ENCODE data around the gene ARHGEF40.

The ARHGEF40 gene

DNA sequence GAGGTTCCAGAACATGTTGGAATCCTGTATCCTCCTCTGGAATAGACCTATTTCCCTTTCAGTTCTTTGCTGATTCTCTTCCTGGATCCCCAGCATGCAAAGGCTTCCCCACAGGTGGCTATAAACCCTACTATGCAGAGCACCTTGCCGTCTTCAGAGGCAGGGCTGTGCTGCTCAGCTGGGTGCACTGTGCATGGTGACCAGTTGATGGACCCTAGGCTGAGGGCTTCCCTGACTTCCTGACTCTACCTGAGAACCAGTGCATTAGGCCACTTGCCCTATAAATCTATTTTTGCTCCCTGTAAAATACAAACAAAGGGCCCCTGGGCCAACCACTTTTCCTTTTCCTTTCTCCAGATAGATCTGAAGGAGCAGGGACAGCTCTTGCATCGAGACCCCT, 14.3 kb downstream of the ARHGEF40 start:
- DNase-seq, result no peak

GRCh38 chr14:21084998-21085853, 15.1 kb downstream of the ARHGEF40 start:
- DNase-seq, result no peak

GRCh38 chr14:21086908-21087293, 16.8 kb downstream of the ARHGEF40 start:
- no peak for DNase-seq

DNA sequence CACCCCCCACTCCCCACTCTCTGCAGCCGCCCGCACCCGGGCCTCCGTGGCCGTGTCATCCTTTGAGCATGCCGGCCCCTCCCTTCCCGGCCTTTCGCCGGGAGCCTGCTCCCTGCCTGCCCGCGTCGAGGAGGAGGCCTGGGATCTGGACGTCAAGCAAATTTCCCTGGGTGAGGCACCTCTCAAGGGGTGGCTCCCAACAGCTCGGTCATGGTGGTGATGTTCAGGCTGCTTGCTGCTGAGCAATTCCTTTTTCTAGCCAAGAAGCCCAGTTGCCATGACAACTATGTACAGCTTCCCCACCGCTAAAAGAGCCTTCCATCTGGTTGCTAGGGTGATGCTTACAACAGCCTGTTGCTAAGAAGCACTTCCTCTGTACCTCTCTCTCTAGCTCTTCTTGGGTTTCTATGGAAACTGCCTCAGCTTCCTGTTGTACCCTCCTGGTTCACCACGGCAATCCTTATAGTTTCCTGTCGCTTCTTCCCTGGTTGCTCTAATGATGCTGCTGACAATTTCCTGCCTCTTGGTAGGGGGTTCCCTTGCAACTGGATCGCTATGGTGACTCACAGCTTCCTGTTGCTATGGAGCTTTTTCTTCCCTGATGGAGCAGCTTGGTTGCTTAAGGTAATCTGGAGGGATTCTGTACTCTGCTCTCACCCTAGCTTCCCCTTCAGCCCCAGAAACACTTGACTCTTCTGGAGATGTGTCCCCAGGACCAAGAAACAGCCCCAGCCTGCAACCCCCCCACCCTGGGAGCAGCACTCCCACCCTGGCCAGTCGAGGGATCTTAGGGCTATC, 17.4 kb downstream of the ARHGEF40 start:
- peak; percentile 10 for DNase-seq

DNA sequence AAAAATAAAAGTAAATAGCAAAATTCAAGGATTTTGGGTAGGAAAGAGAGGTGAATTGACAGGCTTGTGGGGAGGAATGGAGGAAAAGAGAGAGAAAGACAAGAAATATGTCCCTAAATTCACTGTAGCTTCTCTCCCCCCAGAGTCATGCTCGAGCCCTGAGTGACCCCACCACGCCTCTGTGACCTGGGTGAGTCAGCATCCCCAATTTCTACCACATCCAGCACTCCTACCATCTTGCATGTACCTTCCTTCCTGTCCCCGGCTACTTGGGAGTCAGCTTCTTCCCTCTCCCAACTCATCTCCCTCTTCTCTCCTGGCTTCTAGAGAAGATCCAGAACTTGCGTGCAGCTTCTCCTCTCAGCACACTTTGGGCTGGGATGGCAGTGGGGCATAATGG, 18.6 kb downstream of the ARHGEF40 start:
- no peak for DNase-seq

- DNase-seq, result no peak
Measured at GRCh38 chr14:21089271-21089670, 19.2 kb downstream of the ARHGEF40 start.

- no peak for DNase-seq
Measured at GRCh38 chr14:21089877-21090193, 19.7 kb downstream of the ARHGEF40 start.

- DNase-seq, result no peak
Measured at GRCh38 chr14:21090194-21090939, 20.3 kb downstream of the ARHGEF40 start.

- DNase-seq, result no peak
Measured at GRCh38 chr14:21090940-21091663, 21.0 kb downstream of the ARHGEF40 start.

- DNase-seq, result no peak
Measured at GRCh38 chr14:21091821-21092272, 21.7 kb downstream of the ARHGEF40 start.

GRCh38 chr14:21092273-21093011, 22.3 kb downstream of the ARHGEF40 start:
- peak; percentile 52 for DNase-seq

DNA sequence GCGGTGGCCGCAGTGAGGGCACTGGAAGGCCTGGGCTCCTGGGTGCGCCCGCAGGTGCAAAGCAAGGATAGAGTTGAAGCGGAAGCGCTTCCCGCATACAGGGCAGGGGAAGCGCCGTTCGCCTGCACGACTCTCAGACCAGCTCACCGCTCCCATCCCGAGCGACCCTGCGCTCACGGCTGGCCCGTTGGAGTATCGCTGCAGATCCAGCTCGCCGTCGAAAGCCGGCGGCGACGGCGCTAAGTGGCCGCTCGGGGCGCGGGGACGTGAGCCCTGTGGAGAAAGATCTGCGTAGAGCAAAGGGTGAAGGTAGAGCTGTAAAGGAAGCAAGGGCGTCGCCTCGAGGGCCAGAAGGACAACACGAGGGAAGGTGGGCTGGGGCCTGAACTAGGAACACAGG, 22.9 kb downstream of the ARHGEF40 start:
- DNase-seq, result no peak

- DNase-seq, result peak; percentile 44
Measured at GRCh38 chr14:21093769-21094681, 23.9 kb downstream of the ARHGEF40 start.

GRCh38 chr14:21095430-21096205, 25.5 kb downstream of the ARHGEF40 start:
- no peak for DNase-seq

DNA sequence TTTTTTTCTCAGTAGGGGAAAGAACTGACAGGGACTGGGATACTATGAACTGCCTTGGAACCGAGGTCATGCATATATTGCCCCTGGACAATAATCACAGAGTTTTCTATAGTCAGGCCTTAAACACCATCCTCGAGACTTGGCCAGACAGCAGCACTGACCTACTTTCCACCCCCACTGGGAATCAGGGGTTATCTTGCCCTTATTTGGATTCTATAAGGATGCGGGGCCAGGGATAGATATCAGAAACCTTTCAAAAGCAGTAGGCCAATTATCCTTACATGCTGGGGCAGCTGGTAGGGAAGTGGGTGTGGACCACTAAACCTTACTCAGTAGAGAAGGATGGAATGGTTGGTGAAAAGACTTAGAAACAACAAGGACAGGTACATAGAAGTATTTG, 26.3 kb downstream of the ARHGEF40 start:
- DNase-seq, result peak; percentile 10

GRCh38 chr14:21096978-21097635, 27.0 kb downstream of the ARHGEF40 start:
- DNase-seq, result peak; percentile 28

DNA sequence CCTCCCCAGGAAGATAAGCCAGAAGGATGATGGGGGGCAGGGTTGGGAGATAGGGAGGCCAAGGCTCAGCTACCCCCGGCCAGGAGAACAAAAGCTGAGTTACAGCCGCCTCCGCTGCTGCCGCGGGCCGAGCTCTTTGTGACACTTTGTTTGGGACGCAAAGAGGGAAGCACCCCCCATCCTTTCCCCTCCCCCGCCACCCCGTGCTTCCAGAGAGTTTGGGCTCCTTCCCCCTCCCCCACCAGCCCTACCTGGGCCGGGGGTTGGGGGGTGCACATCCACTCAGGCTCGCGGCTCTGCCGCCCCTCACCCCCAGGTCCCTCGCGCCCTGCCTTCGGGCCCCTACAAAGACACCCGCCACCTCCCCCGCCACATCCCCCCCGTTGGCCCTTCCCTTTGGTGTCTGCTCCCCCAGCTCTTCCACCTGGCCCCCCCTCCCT, 27.6 kb downstream of the ARHGEF40 start:
- DNase-seq, result no peak

DNA sequence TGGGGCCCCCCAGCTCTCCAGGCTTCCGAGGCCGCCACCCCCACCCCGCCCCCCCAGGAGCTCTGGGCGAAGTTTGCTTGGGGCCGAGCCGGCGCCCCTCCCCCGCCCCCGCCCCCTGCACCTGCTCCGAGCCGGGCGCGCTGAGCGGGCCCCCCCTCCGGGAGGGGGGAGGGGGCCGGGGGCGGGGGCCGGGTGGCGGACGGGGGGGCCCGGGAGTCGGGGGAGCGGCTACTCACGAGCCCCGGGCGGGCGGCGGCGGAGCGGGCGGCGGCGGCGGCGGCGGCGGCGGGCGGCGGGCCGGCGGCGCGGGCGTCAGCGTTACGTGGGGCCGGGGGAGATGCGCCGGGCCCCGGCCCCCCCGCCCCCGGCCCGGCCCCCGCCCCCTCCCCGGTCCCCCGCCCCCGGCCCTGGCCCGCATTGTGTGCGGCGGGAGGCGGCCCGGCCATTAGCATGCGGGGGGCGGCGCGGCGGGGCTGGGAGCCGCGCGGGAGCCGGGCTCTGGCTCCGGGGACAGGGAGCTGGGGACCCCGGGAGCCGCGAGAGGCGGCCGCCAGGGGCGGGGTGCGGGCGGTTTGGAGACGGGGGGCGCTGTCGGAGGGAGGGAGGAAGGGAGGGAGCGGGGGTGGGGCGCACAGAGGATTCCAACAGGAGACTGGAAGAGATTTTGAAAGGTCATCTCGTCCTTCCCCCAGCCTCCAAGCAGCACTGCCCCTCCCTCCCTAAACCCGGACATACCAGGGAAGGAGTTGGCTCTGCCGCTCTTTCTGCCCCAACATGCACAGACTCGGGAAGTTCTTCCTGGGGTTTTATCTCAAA, 28.2 kb downstream of the ARHGEF40 start, which contains the start of gene ZNF219:
TSS of gene ZNF219 (minus strand) at position 580 of the 816 bp plus-strand sequence. CDS start 5,064 bp downstream, outside the sequence.
- DNase-seq, result peak; percentile 46
